Measurements from ENCODE around the gene DBNDD1.

Gene DBNDD1

DNA sequence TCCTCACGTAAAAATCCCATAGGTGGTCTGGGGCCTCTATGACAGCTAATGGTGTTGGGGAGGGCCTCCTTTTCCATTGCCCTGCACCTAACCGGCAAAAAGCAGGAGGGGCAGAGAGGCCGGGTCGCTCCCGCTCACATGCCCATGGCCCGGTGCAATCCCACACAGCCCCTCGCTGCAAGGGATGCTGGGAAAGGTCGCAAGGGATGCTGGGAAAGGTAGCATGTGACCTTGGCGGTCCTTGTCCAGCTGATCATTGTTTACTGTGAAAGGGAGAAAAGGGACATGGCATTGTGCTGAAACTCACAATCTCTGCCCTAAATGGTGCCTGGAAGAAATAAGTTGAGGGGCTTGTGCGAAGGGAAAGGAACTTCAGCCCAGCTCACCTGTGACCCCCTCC is 60.7 kb downstream of the DBNDD1 start:
- no peak overlapping the region for H3K4me3 ChIP-seq (ENCODE audit: low read depth, low read length)
- TF ChIP-seq, protein P1, sequence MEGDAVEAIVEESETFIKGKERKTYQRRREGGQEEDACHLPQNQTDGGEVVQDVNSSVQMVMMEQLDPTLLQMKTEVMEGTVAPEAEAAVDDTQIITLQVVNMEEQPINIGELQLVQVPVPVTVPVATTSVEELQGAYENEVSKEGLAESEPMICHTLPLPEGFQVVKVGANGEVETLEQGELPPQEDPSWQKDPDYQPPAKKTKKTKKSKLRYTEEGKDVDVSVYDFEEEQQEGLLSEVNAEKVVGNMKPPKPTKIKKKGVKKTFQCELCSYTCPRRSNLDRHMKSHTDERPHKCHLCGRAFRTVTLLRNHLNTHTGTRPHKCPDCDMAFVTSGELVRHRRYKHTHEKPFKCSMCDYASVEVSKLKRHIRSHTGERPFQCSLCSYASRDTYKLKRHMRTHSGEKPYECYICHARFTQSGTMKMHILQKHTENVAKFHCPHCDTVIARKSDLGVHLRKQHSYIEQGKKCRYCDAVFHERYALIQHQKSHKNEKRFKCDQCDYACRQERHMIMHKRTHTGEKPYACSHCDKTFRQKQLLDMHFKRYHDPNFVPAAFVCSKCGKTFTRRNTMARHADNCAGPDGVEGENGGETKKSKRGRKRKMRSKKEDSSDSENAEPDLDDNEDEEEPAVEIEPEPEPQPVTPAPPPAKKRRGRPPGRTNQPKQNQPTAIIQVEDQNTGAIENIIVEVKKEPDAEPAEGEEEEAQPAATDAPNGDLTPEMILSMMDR (conservative IDR thresholded peaks at IDR 0.05; ENCODE audit: low read depth, low read length): no peak
- DNase-seq (ENCODE audit: low read depth): no peak

DNA sequence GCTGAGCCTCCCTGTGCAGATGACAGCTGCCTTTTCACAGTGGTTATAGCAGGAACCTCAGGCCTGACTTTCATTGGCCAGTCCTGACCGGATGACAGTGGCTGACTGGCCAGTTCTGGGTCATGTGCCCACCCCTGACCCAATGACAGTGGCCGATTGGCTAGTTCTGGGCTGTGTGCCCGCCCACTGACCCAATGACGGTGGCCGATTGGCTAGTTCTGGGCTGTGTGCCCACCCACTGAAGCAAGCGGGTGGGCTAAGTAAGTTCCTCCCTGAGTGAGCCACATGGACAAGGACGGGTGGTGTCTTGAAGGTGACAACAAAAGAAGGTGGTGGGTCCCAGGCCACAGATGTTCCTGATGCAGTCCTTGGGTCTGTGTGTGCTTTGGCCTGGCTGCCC is 61.2 kb downstream of the DBNDD1 start:
- no peak overlapping the region for H3K4me3 ChIP-seq (ENCODE audit: low read depth, low read length)
- TF ChIP-seq, protein P1 (conservative IDR thresholded peaks at IDR 0.05; ENCODE audit: low read depth, low read length): no peak
- DNase-seq (ENCODE audit: low read depth): peak; percentile 37

- no peak overlapping the region for H3K4me3 ChIP-seq (ENCODE audit: low read depth, low read length)
- no peak for DNase-seq (ENCODE audit: low read depth)
- TF ChIP-seq, protein P1 (conservative IDR thresholded peaks at IDR 0.05; ENCODE audit: low read depth, low read length): no peak
Measured at GRCh38 chr16:89957216-89957785, 62.0 kb downstream of the DBNDD1 start.

DNA sequence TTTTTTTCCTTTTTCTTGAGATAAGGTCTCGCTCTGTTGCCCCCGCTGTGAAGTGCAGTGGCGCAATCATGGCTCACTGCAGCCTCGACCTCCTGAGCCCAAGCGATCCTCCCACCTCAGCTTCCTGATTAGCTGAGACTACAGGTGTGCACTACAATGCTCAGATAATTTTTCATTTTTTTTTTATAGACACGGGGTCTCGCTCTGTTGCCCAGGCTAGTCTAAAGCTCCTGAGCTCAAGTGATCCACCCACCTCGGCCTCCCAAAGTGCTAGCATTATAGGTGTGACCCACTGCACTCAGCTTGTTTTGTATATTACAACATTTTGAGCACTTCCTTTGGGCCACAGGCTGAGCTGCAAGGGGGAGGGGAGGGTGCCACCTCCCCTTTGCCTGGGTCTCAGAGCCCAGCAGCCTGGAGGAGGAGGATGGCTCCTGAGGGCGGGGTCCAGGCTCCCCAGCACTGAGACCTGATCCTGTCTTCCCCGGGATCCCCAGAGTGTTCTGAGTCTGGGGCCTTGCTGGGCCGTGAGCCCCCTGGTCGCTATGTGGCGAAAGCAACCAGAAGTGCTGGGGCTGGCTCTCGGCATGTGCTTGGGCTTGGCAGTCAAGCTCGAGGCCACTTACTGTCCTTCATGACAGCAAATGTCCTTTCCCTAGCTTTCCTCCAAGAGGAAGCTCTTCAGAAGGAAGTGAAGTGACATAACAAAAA is 62.6 kb downstream of the DBNDD1 start:
- H3K4me3 ChIP-seq (ENCODE audit: low read depth, low read length): no peak overlapping the region
- TF ChIP-seq, protein P1 (conservative IDR thresholded peaks at IDR 0.05; ENCODE audit: low read depth, low read length): no peak
- no peak for DNase-seq (ENCODE audit: low read depth)

GRCh38 chr16:89955001-89955685 is 64.1 kb downstream of the DBNDD1 start:
- TF ChIP-seq, protein P1 (conservative IDR thresholded peaks at IDR 0.05; ENCODE audit: low read depth, low read length): no peak
- DNase-seq (ENCODE audit: low read depth): no peak
- H3K4me3 ChIP-seq (ENCODE audit: low read depth, low read length): no peak overlapping the region
